SJSA1 (cell line): ENCODE measurements around the gene TRANK1. TPM values are rescaled to one million over a fixed set of nuclear protein-coding genes. Genes with fewer than 3 reads are reported as not detected.
"Not testable (repeated sequence)": the region's sequence is repeated elsewhere in the genome, so short reads cannot be mapped to it uniquely, and the experiment has no call there.

ENCODE experiments used
- DNase-seq, 2 experiments: peaks; one replicate each; pipeline ENCODE4 v3.0.0-alpha.2; 2015 to 2020; ENCODE audit warnings: low spot score in 2 of 2, low read depth in 1 of 2
- H3K27ac ChIP-seq: fragments of 250-450 bp; sonication (Bioruptor Pico); 2 replicates; pipeline ENCODE4 v1.5.1; 2020; ENCODE audit warnings: mild to moderate bottlenecking, moderate library complexity
- H3K27me3 ChIP-seq: fragments of 250-450 bp; sonication (Bioruptor Pico); replicated peaks from 2 replicates; pipeline ENCODE4 v1.5.1; 2020; ENCODE audit warnings: mild to moderate bottlenecking, moderate library complexity
- H3K36me3 ChIP-seq: fragments of 250-450 bp; sonication (Bioruptor Pico); 2 replicates; pipeline ENCODE4 v1.5.1; 2020; ENCODE audit warnings: mild to moderate bottlenecking
- H3K4me1 ChIP-seq: fragments of 250-450 bp; sonication (Bioruptor Pico); replicated peaks from 2 replicates; pipeline ENCODE4 v1.6.1; 2021; ENCODE audit warnings: mild to moderate bottlenecking
- H3K4me3 ChIP-seq: fragments of 250-450 bp; sonication (Bioruptor Pico); 2 replicates; pipeline ENCODE4 v1.5.1; 2020; ENCODE audit warnings: mild to moderate bottlenecking
- H3K9me3 ChIP-seq: fragments of 250-450 bp; sonication (Bioruptor Pico); replicated peaks from 2 replicates; pipeline ENCODE4 v1.5.1; 2020; ENCODE audit warnings: mild to moderate bottlenecking
- total RNA-seq: library from RNA; depleted of rRNA; stranded (reverse); fragments of >200 nt; shearing (Covaris generic); gene quantifications from 2 replicates; pipeline ENCODE4 v1.2.3, GENCODE V29; 2014

TRANK1 gene
- total RNA-seq, 1 experiment from 2014 or later: 2.4 TPM

DNA sequence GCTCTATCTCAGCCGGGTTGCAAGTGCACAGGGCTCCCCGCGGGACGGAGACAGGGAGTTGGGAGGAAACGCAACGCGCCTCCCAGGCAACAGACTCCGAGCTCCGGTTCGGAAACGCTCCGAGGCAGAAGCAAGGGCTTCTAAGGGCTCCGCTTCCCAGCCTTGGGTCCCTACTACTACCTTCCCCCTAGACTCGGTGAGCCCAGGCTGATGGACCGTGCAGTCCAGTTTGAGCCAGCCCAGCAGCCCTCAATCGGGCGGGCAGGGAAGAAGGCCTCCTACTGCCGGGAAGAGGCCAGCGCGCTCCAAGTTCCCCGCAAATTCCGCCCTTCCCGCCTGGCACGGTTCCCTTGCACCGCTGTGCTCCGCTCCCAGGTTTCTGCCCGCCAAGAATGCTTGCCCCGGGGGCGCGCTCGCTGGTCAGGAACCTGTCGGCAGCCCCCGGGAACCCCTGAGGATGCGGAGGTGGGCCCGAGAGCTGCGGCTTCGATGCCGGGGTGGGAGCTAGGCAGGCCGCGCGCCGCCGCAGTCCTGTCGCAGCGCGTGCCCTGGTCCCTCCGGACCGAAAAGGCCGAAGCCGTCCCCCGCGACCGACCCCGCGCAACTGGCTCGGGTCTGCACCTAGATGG, 728 bp downstream of the TRANK1 start:
- Histone ChIP-seq H3K27me3 (no peaks in the 10 kb centered on the region), H3K36me3 (no peaks in the 10 kb centered on the region), H3K4me3 (peak overlapping the region; percentile 49), H3K4me1 (peaks cover 12% of the 10 kb centered on the region), H3K9me3 (peaks cover 13% of the 10 kb centered on the region), H3K27ac (no peak overlapping the region)
- peak; percentile 53 to 57 for DNase-seq

DNA sequence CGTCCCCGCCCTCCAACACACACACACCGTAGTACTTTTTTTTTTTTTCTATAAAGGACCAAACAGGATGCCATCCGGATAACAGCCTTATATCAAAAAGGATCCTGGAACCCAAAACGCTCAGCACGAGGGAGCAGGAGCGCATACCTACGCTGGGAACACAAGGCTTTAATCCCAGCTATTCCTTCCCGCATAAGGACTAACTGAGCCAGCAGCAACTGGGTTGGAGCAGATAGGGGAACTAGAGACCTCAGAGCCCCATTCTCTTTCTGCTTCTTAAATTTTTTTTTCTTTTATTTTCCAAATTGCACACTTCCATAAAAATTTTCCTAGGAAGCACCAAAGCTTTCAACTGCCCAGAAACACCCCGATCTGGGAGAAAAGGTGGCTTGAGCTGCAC, 1.3 kb downstream of the TRANK1 start:
- H3K4me1 ChIP-seq: peaks cover 12% of the 10 kb centered on the region
- no peaks in the 10 kb centered on the region for H3K36me3 ChIP-seq
- H3K4me3 ChIP-seq: peak overlapping the region; percentile 49
- H3K27ac ChIP-seq: no peak overlapping the region
- peaks cover 13% of the 10 kb centered on the region for H3K9me3 ChIP-seq
- H3K27me3 ChIP-seq: no peaks in the 10 kb centered on the region
- no peak for DNase-seq

DNA sequence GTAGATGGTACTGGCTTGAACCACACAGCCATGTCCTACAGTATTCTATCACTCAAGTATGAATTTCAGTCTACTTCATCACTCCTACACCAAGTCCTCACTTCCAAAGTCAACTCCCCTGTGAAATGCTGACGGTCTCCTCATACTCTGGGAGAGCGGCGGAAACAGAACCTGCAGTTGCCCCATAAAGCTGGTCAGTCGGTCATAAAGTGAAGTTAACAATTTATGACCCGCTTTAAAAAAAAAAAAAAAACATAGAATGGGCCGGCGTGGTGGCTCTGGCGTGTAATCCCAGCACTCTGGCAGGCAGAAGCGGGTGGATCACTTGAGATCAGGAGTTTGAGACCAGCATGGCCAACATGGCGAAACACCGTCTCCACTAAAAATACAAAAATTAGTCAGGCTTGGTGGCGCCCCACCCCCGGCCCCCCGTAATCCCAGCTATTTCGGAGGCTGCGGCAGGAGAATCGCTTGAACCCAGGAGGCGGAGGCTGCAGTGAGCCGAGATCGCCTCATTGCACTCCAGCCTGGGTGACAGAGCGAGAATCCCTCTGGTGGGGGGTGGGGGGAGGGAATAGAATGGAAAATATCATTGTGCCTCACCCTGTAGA, 2.1 kb downstream of the TRANK1 start:
- no peak for DNase-seq
- Histone ChIP-seq H3K4me3 (no peak overlapping the region), H3K4me1 (peaks cover 12% of the 10 kb centered on the region), H3K27ac (no peak overlapping the region), H3K27me3 (no peaks in the 10 kb centered on the region), H3K36me3 (no peaks in the 10 kb centered on the region), H3K9me3 (peaks cover 10% of the 10 kb centered on the region)

DNA sequence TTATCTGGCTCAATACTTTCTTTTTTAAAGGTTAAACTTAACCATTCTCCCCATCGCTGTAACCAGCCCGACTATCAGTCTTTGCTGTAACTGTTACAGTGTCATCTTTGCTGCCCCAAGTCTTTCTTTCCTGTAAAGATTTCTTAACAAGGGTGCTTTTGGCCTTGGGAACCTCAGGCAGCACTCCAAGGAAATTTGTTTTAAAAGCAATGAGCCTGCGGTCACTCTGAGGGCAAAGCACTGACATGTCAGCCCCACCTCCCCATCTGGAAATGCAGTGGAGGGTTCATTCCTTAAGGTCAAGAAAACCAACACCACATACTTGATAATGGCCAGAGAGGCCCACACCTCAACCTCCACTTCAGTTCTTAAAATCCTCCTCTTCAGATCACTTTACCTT, 3.2 kb downstream of the TRANK1 start:
- Histone ChIP-seq H3K27me3 (no peaks in the 10 kb centered on the region), H3K27ac (no peak overlapping the region), H3K4me3 (no peak overlapping the region), H3K9me3 (peaks cover 7% of the 10 kb centered on the region), H3K4me1 (peaks cover 12% of the 10 kb centered on the region), H3K36me3 (no peaks in the 10 kb centered on the region)
- DNase-seq: no peak

DNA sequence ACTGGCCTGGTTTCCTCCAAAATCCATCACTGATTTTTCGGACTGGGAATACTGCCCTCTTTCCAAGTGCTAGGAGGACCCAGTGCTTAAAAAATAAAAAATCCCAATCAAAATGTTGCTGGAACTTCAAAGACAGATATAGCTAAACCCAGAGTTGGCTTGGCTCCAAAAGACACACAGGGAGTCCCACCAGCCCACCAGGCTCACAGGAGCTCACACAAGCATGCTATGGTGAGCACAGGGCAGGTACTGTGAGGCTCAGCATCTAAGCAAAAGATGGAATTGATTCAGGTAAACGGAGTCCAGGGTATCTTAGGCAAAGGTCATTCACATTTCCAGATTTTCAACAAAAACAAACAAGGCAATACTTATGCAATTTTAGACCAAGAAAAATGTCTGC, 3.7 kb downstream of the TRANK1 start:
- Histone ChIP-seq H3K4me3 (no peak overlapping the region), H3K9me3 (peaks cover 7% of the 10 kb centered on the region), H3K4me1 (peaks cover 12% of the 10 kb centered on the region), H3K27ac (no peak overlapping the region), H3K36me3 (no peaks in the 10 kb centered on the region), H3K27me3 (no peaks in the 10 kb centered on the region)
- no peak for DNase-seq

DNA sequence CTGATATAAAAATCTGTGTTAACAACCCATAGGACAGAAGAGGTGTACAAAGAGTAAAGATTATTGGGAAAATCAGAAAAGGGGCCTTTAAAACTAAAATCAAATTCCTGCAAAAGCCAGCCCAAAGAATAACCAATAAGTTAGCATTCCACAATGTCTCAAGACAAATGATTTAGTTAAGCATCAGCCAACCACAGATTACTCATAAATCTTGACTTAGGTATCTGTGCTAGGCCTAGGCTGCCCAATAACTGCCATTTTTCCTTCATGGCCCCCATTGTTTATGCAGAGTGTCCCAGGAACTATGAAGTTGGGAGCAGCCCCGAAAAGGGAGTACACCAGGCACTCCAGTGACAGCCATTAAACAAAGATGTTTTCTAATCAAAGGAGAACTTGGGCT, 7.4 kb downstream of the TRANK1 start:
- no peak for DNase-seq
- H3K4me3 ChIP-seq: no peak overlapping the region

DNA sequence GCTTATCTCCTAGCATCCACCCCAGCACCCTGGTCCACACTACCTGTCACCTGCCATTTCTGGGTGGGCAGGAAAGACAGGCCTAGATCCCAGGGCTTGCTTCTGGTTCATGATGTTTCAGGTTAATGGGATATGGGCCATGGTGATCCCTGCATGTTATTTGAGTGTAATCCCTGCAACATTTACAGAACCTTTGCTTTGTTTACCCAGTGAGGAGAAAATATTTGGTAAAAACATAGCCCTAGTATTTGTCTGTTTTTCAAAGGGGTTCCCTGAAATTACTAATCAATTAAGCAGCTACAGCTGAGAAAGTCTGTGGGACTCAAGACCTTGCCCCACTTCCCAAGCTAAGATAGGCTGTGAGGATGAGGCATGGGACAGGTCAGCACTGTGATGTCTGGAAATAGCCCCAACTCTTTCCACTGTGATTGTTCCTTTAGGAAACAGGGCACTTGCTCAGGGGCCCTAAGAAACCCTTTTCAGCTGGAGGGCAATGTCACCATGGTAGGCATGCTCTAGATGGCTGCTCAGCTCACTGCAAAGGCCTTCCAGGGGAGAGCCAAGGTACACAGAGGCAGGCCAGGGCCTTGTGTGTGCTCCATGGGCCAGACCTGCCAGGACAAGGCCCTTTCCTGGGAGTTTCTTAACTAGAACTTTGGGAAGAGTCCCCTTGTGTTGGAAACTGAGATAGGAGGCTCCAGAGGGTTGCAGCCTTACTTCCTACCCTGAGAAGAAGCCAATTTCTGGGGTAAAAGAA, 11.1 kb downstream of the TRANK1 start:
- H3K27ac ChIP-seq: no peak overlapping the region

More for the DNA sequence above, 7.4 kb downstream of the TRANK1 start:
- no peak overlapping the region for H3K27ac ChIP-seq
- no peaks in the 10 kb centered on the region for H3K27me3 ChIP-seq
- H3K4me1 ChIP-seq: peaks cover 6% of the 10 kb centered on the region
- H3K36me3 ChIP-seq: no peaks in the 10 kb centered on the region
- no peaks in the 10 kb centered on the region for H3K9me3 ChIP-seq

DNA sequence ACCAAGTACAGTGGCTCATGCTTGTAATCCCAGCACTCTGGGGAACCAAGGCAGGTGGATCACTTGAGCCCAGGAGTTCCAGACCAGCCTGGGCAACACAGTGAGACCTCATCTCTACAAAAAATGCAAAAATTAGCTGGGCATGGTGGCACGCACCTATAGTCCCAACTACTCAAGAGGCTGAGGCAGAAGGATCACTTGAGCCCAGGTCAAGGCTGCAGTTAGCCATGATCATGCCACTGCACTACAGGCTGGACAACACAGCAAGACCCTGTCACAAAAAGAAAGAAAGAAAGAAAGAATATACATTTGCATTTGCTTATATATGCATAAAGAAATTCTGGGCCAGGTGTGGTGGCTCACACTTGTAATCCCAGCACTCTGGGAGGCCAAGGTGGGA, 13.4 kb downstream of the TRANK1 start:
- not testable (repeated sequence) for DNase-seq, H3K9me3 ChIP-seq, H3K36me3 ChIP-seq, H3K4me1 ChIP-seq, H3K4me3 ChIP-seq, H3K27me3 ChIP-seq, H3K27ac ChIP-seq

More for the DNA sequence above, 11.1 kb downstream of the TRANK1 start:
- H3K9me3 ChIP-seq: no peaks in the 10 kb centered on the region
- peaks cover 8% of the 10 kb centered on the region for H3K4me1 ChIP-seq
- H3K36me3 ChIP-seq: no peaks in the 10 kb centered on the region
- no peaks in the 10 kb centered on the region for H3K27me3 ChIP-seq
- no peak for DNase-seq
- no peak overlapping the region for H3K4me3 ChIP-seq

DNA sequence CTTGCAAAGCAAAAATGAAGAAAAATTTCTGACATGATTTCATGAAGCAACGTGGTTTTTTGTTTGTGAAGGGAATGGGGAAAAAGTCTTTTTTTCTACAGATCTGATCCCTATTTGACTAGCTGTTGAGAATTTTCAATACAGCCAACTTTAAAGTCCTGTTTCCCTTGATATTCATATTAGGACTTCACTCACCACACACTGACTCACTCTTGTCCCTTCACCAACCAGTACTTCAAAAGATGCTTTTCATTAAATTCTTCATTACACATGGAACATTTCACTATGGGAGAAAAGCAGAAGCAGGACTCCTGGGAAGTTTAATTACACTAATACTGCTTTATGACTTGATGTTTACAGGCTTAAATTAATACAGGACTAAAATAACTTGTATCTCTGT, 16.6 kb downstream of the TRANK1 start:
- Histone ChIP-seq H3K27me3 (no peaks in the 10 kb centered on the region), H3K4me3 (no peak overlapping the region), H3K27ac (no peak overlapping the region), H3K9me3 (no peaks in the 10 kb centered on the region), H3K36me3 (no peaks in the 10 kb centered on the region), H3K4me1 (peaks cover 8% of the 10 kb centered on the region)
- no peak for DNase-seq

DNA sequence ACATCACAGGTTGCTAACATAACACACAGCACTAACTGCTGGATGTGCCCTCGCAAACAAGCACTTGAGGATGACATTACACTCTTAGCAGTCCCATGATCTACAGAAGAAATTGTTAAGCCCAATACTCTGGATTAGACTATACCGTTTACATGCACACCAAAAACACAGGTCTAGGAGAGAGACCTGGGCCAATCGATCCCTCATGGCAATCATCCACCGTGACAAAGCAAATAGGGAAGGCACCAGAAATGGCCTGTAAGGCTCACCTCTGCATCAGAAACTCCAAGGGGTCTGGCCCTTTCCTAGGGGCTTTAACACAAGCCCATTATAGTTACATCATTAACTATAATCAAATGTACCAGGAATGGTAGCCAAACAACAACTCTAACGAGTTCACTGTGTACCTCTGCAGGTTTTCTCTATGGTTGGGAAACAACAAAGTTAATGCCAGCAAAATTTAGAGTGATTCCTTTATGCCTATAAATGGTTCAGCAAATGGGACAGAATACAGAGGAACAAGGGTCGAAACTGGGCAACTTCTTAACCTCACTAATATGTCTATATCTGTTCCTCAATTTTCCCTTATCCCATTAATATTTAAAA, 18.5 kb downstream of the TRANK1 start:
- H3K9me3 ChIP-seq: no peaks in the 10 kb centered on the region
- H3K27me3 ChIP-seq: no peaks in the 10 kb centered on the region
- H3K4me1 ChIP-seq: no peaks in the 10 kb centered on the region
- DNase-seq: no peak
- H3K36me3 ChIP-seq: no peaks in the 10 kb centered on the region
- no peak overlapping the region for H3K27ac ChIP-seq
- no peak overlapping the region for H3K4me3 ChIP-seq

DNA sequence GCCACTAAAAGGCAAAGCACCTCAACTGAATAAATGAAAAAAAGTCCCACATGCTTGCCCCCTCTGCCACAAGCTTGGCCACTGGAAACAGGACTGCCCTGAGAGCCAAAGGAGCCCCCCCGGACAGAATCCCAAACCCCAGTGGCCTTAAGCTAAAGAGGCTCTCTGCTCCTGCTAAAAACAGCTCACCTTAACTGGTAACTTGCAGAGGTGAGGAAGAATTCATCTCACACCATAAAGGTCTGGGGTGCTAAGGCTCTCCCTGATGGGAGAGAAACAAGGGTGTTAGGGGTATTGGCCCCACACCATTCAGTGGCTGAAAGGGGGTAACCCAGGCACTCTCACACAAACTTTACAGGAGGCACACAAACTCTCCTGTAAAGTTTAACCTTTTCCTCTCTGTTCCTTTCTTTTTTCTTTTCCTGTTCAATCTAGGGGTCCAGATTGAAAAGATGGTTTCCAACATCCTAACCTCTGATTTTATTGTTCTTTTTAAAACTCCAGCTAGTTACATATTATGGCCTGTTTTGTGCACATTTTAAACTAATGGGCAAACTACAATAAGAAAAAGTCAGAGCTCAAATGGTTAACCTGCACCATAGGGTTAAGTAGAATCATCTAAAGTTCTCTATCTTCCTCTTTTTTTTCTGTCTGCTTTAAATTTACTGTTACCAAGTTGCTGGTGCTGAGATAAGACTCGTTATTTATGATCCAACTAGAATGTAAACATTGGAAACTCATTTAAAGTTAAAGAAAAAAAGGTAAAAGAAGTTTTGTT, 19.9 kb downstream of the TRANK1 start:
- H3K27ac ChIP-seq: no peak overlapping the region
- H3K4me3 ChIP-seq: no peak overlapping the region
- H3K4me1 ChIP-seq: no peaks in the 10 kb centered on the region
- H3K27me3 ChIP-seq: no peaks in the 10 kb centered on the region
- H3K36me3 ChIP-seq: no peaks in the 10 kb centered on the region
- DNase-seq: no peak
- no peaks in the 10 kb centered on the region for H3K9me3 ChIP-seq

DNA sequence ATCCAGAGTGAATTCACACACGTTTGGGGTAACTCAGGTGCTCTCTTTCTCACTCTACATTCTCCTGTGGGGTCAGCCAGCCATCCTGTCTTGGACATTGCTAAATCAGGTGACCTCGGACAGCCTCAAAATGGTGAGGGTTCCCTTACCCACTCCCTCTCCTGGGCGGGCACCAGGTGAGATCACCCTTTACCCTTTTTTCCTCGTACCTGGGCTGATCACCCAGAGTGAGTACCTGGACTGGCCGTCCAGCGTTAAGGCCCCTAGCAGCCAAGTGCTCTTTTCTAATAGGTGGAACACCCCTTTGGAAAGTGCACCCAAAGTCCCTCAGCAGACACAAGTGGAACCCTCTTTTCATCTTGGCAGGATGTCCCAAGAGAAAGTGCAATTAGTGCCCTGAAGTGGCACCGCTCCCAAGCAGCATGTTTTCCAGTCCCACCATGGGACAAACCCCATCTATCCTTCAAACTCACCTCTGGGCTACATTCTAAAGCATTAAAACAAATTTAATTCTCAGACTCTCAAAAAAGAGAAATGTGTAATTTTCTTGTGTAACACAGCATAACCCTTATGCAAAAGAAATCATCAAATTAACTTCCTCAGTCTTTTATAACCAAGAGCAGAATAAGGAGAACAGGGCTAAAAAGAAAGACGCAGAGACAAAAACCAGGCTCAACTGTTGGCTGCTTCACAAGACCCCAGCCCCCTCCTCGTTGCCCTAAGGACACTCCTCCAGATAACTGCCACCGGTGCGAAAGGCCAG, 20.7 kb downstream of the TRANK1 start:
- Histone ChIP-seq H3K4me3 (no peak overlapping the region), H3K27ac (no peak overlapping the region), H3K36me3 (no peaks in the 10 kb centered on the region), H3K9me3 (no peaks in the 10 kb centered on the region), H3K27me3 (no peaks in the 10 kb centered on the region), H3K4me1 (no peaks in the 10 kb centered on the region)
- DNase-seq: no peak

DNA sequence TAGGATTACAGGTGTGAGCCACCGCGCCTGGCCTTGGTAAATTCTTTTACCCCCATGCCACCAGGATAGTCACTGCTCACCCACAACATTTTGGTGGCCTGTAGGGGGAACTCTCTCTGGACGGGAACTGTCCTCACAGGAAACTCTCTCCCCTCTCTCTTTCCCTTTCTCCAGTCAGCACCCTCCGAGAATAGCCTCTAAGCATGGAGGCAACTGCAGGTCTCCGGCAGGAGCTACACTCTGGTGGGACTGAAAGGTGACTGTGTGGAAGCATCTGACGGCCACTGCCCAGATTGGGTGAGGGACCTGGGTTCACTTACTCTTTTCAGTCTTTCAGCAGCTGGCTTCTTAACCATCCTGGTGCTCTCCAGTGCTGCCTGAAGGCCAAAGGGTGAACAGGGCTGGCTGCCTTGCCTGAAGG, 21.3 kb downstream of the TRANK1 start:
- H3K4me1 ChIP-seq: no peaks in the 10 kb centered on the region
- no peaks in the 10 kb centered on the region for H3K9me3 ChIP-seq
- no peaks in the 10 kb centered on the region for H3K27me3 ChIP-seq
- H3K36me3 ChIP-seq: no peaks in the 10 kb centered on the region
- no peak overlapping the region for H3K27ac ChIP-seq
- no peak for DNase-seq
- H3K4me3 ChIP-seq: no peak overlapping the region
